GM10266 (cell line): Measurements from ENCODE around the gene CYS1.
"Not testable (repeated sequence)": the region's sequence is repeated elsewhere in the genome, so short reads cannot be mapped to it uniquely, and the experiment has no call there.

Experiments
- DNase-seq: peaks from one replicate; pipeline ENCODE4 v3.0.0; 2012; ENCODE audit errors: extremely low spot score
- TF ChIP-seq, protein P1 (sequence below): IDR thresholded peaks from 2 replicates; pipeline ENCODE4 v1.5.1; 2012; ENCODE audit warnings: mild to moderate bottlenecking, low read depth; ENCODE audit not compliant: control insufficient read depth, insufficient read depth; ENCODE audit errors: missing control alignments

Gene CYS1

DNA sequence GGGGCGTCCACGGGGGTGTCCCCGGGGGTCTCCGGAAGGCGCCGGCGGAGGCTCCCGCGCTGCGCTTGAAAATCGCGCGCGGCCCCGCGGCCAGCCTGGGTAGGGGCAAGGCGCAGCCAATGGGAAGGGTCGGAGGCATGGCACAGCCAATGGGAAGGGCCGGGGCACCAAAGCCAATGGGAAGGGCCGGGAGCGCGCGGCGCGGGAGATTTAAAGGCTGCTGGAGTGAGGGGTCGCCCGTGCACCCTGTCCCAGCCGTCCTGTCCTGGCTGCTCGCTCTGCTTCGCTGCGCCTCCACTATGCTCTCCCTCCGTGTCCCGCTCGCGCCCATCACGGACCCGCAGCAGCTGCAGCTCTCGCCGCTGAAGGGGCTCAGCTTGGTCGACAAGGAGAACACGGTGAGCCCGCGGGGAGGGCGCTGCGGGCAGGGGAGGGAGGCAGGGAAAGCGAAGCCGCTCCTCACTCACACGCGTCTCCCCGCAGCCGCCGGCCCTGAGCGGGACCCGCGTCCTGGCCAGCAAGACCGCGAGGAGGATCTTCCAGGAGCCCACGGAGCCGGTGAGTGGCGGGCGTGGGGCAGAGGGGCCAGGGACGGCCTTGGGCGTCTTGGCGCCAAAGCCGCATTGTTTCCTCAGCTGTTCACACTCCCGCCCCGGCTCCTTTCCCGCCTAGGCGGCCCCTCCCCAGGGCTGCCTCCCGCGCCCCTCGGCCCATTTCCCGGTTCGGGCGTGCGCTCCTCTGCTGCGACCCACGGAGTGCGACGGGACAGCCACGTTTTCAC, 42.5 kb upstream of the CYS1 start, which contains the start of gene RRM2:
Gene RRM2, plus strand, starts transcription at position 240 of the 781 bp plus-strand sequence. Its CDS starts 60 bp downstream, at position 300.
- peak; percentile 98 for DNase-seq
- TF ChIP-seq, protein P1, sequence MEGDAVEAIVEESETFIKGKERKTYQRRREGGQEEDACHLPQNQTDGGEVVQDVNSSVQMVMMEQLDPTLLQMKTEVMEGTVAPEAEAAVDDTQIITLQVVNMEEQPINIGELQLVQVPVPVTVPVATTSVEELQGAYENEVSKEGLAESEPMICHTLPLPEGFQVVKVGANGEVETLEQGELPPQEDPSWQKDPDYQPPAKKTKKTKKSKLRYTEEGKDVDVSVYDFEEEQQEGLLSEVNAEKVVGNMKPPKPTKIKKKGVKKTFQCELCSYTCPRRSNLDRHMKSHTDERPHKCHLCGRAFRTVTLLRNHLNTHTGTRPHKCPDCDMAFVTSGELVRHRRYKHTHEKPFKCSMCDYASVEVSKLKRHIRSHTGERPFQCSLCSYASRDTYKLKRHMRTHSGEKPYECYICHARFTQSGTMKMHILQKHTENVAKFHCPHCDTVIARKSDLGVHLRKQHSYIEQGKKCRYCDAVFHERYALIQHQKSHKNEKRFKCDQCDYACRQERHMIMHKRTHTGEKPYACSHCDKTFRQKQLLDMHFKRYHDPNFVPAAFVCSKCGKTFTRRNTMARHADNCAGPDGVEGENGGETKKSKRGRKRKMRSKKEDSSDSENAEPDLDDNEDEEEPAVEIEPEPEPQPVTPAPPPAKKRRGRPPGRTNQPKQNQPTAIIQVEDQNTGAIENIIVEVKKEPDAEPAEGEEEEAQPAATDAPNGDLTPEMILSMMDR, result no peak

- DNase-seq, result peak; percentile 38
- TF ChIP-seq, protein P1, result no peak
These were observed 40.8 kb upstream of the CYS1 start for GRCh38 chr2:10120877-10121574.

DNA sequence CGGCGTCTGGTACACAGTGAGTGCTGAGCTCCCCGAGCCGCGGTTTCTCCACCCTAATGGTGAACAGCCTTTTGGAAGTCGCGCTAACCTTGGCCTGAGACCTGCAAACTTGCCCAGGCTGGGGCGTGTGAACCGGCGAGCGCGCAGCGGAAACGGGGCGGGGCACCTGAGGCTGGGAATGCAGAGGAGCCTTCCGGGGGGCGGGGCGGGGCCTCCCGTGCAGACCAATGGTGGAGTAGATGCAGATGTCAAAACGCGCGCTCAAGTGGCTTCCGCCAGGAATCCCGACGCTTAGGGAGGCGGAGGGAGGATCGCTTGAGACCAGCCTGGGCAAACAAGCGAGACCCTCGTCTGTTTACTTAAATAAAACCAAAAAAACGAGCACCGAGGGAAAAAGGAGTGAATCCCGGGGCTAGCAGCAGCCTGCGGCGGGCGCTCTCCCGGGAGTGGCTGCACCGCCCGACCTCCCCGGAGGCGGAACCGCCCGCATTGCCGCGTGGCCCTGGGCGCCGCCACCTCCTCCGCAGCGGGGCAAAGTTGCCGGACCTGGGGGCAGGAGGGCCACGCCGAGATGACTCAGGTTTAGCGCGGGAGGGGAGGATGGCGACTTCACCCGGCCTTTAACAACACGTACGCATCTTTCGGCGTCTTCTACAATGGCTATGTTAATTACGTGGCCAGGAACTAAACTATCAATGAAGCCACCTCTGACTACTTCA, 40.1 kb upstream of the CYS1 start:
- DNase-seq, result peak; percentile 92

DNA sequence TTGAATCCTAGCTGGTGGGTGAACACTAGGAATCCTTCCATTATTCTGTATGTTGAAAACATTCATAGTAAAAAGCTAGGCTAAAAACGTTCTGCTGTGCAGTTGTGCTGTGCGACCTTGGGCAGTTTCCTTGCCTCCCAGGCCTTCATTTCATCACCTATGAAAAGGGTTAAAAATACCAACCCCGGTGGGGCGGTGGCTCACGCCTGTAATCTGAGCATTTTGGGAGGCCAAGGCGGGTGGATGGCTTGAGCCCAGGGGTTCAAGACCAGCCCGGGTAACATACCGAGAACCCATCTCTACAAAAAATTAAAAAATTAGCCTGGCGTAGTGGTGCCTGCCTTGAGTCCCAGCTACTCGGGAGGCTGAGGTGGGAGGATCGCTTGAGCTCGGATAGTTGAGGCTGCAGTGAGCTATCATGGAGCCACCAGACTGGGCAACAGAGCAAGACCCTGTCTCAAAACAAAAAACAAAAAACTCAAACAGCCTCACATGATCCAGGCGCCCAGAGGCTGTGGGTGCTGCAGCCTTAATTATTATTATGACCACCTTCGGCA, 39.5 kb upstream of the CYS1 start:
- TF ChIP-seq, protein P1, result no peak

More for the DNA sequence above, 40.1 kb upstream of the CYS1 start:
- TF ChIP-seq, protein P1, result no peak

DNA sequence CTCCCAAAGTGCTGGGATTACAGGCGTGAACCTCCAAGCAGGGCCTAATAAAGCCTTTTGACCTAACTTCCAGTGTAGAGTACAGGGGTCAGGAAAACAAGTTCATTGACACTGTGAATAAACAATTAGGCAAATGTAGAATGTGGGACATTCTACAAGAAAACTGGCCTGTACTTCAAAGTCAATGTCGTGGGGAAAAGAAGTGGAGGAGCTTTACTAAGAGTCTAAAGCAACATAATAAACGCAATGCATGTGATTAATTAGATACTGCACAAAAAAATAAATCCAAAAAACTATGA, 38.8 kb upstream of the CYS1 start:
- TF ChIP-seq, protein P1, result no peak
- no peak for DNase-seq

More for the DNA sequence above, 39.5 kb upstream of the CYS1 start:
- no peak for DNase-seq

GRCh38 chr2:10109311-10109710, 29.1 kb upstream of the CYS1 start:
- no peak for DNase-seq
- TF ChIP-seq, protein P1, result no peak

- not testable (repeated sequence) for DNase-seq
These were observed 24.7 kb upstream of the CYS1 start for GRCh38 chr2:10104906-10105305.
